HCT116 (cell line): ENCODE results near the gene TPH1.

Experiments
- POLR2A ChIP-seq: IDR thresholded peaks from 2 replicates; pipeline ENCODE4 v1.7.0; 2011; ENCODE audit warnings: borderline replicate concordance; ENCODE audit not compliant: insufficient read depth, insufficient read length; ENCODE audit errors: extremely low read depth
- SRF ChIP-seq: IDR thresholded peaks from 2 replicates; pipeline ENCODE4 v1.6.1; 2012; ENCODE audit warnings: low read depth
- TF ChIP-seq, protein P1 (sequence below), 3 experiments: fragments of 200-600 bp in 1 of 3; sonication (generic) in 1 of 3; IDR thresholded peaks in 2 of 3; conservative IDR thresholded peaks in 1 of 3; 2 replicates each; pipeline ENCODE4 v1.5.1; 2012 to 2017; ENCODE audit warnings: low read depth in 2 of 3, low read length in 2 of 3, antibody characterized with exemption in 1 of 3, borderline replicate concordance in 1 of 3, control low read depth in 1 of 3, mild to moderate bottlenecking in 1 of 3, mixed read lengths in 1 of 3, mixed run types in 1 of 3, moderate library complexity in 1 of 3; ENCODE audit not compliant: insufficient read depth in 1 of 3

DNA sequence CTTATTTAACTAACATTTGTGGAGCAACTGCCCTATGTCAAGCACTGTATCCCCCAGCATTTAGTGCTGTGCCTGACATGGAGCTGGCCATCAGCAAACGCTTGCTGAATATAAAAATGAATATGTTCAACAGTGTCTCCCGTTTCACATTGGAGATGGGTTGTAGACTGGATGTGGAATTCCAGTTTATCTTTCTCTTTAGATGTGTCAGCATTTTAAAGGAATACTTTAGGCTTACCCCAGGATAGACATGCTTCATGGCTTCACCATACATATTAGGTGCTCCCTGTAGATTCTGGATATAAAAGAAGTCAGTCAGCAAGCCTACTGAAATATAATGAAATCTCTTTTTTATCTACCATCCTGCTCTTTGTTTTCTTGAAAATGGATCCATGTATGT lies 21.3 kb upstream of the TPH1 start:
- TF ChIP-seq, protein P1, sequence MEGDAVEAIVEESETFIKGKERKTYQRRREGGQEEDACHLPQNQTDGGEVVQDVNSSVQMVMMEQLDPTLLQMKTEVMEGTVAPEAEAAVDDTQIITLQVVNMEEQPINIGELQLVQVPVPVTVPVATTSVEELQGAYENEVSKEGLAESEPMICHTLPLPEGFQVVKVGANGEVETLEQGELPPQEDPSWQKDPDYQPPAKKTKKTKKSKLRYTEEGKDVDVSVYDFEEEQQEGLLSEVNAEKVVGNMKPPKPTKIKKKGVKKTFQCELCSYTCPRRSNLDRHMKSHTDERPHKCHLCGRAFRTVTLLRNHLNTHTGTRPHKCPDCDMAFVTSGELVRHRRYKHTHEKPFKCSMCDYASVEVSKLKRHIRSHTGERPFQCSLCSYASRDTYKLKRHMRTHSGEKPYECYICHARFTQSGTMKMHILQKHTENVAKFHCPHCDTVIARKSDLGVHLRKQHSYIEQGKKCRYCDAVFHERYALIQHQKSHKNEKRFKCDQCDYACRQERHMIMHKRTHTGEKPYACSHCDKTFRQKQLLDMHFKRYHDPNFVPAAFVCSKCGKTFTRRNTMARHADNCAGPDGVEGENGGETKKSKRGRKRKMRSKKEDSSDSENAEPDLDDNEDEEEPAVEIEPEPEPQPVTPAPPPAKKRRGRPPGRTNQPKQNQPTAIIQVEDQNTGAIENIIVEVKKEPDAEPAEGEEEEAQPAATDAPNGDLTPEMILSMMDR (IDR thresholded peaks at IDR 0.05 in 2 of 3, conservative IDR thresholded peaks at IDR 0.05 in 1 of 3; ENCODE audit: borderline replicate concordance in 1 of 3, insufficient read depth in 1 of 3, low read depth in 2 of 3, low read length in 2 of 3), result no peak
- TF ChIP-seq SRF (no peak), POLR2A (no peak)
